ENCODE measurements around the gene GLI3. TPM values are rescaled to one million over a fixed set of nuclear protein-coding genes. Genes with fewer than 3 reads are reported as not detected.
A peak's percentile ranks its signal among the peaks of the same experiment; 100 is the strongest.

The GLI3 gene
- total RNA-seq, 1 experiment from 2014 or later: 46.2 TPM

DNA sequence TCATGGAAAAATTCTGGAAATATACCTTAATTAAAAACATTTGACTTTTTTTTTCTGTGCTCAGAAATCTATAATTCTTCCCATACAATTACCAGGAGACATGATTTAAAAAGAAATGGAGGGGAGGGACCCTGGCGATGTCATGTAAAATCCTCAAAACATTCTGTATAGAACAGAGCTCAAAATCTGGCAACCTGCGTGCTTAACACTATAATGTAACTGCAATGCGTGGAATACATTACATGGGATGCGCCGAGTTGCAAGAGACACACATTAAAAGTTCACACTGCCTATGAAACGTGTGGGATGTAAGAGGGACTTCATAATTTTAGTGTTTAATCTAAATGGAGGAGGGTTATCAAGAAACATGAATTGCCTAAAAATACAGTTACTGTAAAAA lies 215.0 kb downstream of the GLI3 start:
- POLR2A ChIA-PET: no interaction called here
- Mint-ChIP-seq H3K36me3 (peaks cover 28% of the 10 kb centered on the region), H3K27ac (no peak overlapping the region; the same call in 1 of the 2 replicates), H3K4me3 (no peak overlapping the region), H3K9me3 (no peaks in the 10 kb centered on the region), H3K27me3 (ENCODE audit: low read depth) (no peaks in the 10 kb centered on the region), H3K4me1 (peaks cover 69% of the 10 kb centered on the region)
- no peak for TF ChIP-seq SMAD3 (CRISPR knock-in tag; IDR thresholded peaks at IDR 0.05; ENCODE audit: borderline replicate concordance)
- TF ChIP-seq GTF2I (CRISPR knock-in tag; conservative IDR thresholded peaks at IDR 0.05): no peak
- DNase-seq (ENCODE audit: low spot score): no peak
- ATAC-seq: no peak
- CTCF ChIA-PET: no interaction called here

DNA sequence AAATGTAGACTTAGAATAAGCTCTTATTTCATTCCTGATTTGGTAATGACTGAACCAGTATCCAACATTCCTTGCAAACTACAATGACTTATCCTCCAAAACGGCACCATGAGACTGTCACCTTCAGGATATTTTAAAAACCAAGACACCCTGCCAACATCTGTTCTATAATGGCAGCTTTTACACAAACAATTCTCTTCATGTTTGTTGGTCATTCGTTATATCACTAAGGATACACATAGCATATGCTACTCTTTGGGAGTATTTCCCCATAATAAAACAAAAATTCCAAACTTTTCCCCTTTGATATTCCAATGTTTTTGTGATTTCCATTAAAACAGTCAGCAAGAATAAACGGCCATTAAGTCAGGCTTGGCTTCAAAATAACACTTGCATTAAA lies 215.4 kb downstream of the GLI3 start:
- DNase-seq (ENCODE audit: low spot score): no peak
- no peak overlapping the region for H3K27ac Mint-ChIP-seq
- no peak overlapping the region for H3K4me3 Mint-ChIP-seq
- TF ChIP-seq RELA (CRISPR knock-in tag; IDR thresholded peaks at IDR 0.05; ENCODE audit: borderline replicate concordance) (no peak), ZNF317 (CRISPR knock-in tag; IDR thresholded peaks at IDR 0.05; ENCODE audit: borderline replicate concordance, low read depth) (no peak), HMGXB4 (CRISPR knock-in tag; IDR thresholded peaks at IDR 0.05) (no peak), JUN (CRISPR knock-in tag; IDR thresholded peaks at IDR 0.05) (no peak), ELF4 (CRISPR knock-in tag; IDR thresholded peaks at IDR 0.05; ENCODE audit: low read depth) (no peak), CBFB (CRISPR knock-in tag; IDR thresholded peaks at IDR 0.05; ENCODE audit: low read depth) (no peak)
- TF ChIP-seq, protein P1, sequence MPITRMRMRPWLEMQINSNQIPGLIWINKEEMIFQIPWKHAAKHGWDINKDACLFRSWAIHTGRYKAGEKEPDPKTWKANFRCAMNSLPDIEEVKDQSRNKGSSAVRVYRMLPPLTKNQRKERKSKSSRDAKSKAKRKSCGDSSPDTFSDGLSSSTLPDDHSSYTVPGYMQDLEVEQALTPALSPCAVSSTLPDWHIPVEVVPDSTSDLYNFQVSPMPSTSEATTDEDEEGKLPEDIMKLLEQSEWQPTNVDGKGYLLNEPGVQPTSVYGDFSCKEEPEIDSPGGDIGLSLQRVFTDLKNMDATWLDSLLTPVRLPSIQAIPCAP (CRISPR knock-in tag; IDR thresholded peaks at IDR 0.05): no peak
- ChIA-PET CTCF (no interaction called here), POLR2A (no interaction called here)
- no peak for ATAC-seq
- peaks cover 64% of the 10 kb centered on the region for H3K4me1 Mint-ChIP-seq
- H3K27me3 Mint-ChIP-seq (ENCODE audit: low read depth): no peaks in the 10 kb centered on the region
- H3K9me3 Mint-ChIP-seq: peaks cover 3% of the 10 kb centered on the region
- peaks cover 31% of the 10 kb centered on the region for H3K36me3 Mint-ChIP-seq

DNA sequence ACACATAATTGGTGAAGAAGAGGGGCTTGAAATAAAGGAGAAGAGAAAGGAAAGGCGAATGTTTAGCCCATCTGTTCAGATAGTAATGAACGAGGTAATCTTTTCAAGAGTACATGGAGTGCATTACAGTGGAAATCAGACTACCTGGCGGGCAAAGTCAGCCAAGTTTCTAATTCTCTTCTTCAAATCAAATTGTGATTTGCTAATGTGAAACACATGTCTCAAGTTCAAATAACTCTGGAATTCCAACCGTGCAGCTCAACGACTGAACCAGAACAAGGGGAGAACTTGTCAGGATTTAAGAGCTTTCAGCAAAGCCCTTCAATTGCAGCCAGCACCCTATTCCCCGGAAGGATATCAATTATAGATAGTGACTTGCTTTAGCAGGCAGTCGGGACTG lies 216.9 kb downstream of the GLI3 start:
- CTCF ChIA-PET: no interaction called here

DNA sequence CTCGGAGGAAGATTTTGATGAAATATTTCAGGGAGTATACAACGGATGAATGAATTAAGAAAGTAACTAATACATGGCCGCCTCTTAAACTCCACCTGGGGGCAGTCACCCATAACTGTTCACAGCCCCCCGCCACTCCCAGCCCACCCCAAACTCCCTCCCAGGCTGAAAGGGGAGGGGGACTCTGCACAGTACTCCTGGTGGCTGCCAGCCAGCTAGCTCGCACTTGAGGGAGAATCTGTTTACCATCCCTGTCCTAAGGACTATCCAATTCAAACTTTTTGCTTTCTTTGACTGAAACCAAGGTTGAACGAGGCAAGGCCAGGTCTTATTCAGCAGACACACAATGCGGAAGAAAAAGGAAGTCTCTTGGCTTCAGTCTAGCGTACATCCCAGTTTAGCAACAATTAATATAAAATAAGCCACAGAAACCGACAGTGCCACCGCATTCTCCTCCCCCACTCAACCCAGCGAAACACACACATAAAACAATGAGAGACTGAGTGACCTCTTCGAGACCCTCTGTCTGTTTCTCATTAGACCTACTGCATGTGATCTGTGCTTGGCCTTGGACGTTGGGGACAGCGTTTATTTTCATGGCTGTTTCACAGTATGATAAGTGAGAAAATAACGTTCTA lies 219.5 kb downstream of the GLI3 start:
- Mint-ChIP-seq H3K4me3 (no peak overlapping the region), H3K27ac (no peak overlapping the region), H3K36me3 (peaks cover 32% of the 10 kb centered on the region), H3K9me3 (peaks cover 17% of the 10 kb centered on the region), H3K4me1 (peaks cover 41% of the 10 kb centered on the region), H3K27me3 (ENCODE audit: low read depth) (no peaks in the 10 kb centered on the region; the same call in 1 of the 2 replicates)
- no peak for DNase-seq (ENCODE audit: low spot score)
- TF ChIP-seq, protein P2, sequence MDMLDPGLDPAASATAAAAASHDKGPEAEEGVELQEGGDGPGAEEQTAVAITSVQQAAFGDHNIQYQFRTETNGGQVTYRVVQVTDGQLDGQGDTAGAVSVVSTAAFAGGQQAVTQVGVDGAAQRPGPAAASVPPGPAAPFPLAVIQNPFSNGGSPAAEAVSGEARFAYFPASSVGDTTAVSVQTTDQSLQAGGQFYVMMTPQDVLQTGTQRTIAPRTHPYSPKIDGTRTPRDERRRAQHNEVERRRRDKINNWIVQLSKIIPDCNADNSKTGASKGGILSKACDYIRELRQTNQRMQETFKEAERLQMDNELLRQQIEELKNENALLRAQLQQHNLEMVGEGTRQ (CRISPR knock-in tag; IDR thresholded peaks at IDR 0.05): no peak
- TF ChIP-seq NR3C1 (CRISPR knock-in tag; conservative IDR thresholded peaks at IDR 0.05; ENCODE audit: low read depth): no peak
- TF ChIP-seq, protein P3, sequence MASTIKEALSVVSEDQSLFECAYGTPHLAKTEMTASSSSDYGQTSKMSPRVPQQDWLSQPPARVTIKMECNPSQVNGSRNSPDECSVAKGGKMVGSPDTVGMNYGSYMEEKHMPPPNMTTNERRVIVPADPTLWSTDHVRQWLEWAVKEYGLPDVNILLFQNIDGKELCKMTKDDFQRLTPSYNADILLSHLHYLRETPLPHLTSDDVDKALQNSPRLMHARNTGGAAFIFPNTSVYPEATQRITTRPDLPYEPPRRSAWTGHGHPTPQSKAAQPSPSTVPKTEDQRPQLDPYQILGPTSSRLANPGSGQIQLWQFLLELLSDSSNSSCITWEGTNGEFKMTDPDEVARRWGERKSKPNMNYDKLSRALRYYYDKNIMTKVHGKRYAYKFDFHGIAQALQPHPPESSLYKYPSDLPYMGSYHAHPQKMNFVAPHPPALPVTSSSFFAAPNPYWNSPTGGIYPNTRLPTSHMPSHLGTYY (CRISPR knock-in tag; IDR thresholded peaks at IDR 0.05): no peak
- TF ChIP-seq, protein P4, sequence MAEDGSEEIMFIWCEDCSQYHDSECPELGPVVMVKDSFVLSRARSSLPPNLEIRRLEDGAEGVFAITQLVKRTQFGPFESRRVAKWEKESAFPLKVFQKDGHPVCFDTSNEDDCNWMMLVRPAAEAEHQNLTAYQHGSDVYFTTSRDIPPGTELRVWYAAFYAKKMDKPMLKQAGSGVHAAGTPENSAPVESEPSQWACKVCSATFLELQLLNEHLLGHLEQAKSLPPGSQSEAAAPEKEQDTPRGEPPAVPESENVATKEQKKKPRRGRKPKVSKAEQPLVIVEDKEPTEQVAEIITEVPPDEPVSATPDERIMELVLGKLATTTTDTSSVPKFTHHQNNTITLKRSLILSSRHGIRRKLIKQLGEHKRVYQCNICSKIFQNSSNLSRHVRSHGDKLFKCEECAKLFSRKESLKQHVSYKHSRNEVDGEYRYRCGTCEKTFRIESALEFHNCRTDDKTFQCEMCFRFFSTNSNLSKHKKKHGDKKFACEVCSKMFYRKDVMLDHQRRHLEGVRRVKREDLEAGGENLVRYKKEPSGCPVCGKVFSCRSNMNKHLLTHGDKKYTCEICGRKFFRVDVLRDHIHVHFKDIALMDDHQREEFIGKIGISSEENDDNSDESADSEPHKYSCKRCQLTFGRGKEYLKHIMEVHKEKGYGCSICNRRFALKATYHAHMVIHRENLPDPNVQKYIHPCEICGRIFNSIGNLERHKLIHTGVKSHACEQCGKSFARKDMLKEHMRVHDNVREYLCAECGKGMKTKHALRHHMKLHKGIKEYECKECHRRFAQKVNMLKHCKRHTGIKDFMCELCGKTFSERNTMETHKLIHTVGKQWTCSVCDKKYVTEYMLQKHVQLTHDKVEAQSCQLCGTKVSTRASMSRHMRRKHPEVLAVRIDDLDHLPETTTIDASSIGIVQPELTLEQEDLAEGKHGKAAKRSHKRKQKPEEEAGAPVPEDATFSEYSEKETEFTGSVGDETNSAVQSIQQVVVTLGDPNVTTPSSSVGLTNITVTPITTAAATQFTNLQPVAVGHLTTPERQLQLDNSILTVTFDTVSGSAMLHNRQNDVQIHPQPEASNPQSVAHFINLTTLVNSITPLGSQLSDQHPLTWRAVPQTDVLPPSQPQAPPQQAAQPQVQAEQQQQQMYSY (CRISPR knock-in tag; IDR thresholded peaks at IDR 0.05): no peak
- TF ChIP-seq MYBL2 (CRISPR knock-in tag; IDR thresholded peaks at IDR 0.05): no peak
- ATAC-seq: 0 out of 2 replicates have a peak, but pooled peaks have one; percentile 32
- ChIA-PET CTCF (interaction anchor here (0.8 kb wide), 1 partner anchor 121 kb away, joined by 3 read pairs; no protein-coding TSS in a partner anchor), POLR2A (interaction anchor here (0.7 kb wide), 1 partner anchor 211 kb away, joined by 3 read pairs; no protein-coding TSS in a partner anchor)

More for the DNA sequence above, 216.9 kb downstream of the GLI3 start:
- Mint-ChIP-seq H3K4me3 (no peak overlapping the region), H3K27ac (no peak overlapping the region), H3K9me3 (peaks cover 10% of the 10 kb centered on the region), H3K36me3 (peaks cover 30% of the 10 kb centered on the region), H3K4me1 (peaks cover 57% of the 10 kb centered on the region), H3K27me3 (ENCODE audit: low read depth) (no peaks in the 10 kb centered on the region)
- TF ChIP-seq NFE2L1 (CRISPR knock-in tag; IDR thresholded peaks at IDR 0.05): no peak
- ATAC-seq (no peak), DNase-seq (ENCODE audit: low spot score) (no peak)
- POLR2A ChIA-PET: no interaction called here

Measured in WTC11 (cell line).